Measurements from ENCODE around the gene CERK.

CERK gene

DNA sequence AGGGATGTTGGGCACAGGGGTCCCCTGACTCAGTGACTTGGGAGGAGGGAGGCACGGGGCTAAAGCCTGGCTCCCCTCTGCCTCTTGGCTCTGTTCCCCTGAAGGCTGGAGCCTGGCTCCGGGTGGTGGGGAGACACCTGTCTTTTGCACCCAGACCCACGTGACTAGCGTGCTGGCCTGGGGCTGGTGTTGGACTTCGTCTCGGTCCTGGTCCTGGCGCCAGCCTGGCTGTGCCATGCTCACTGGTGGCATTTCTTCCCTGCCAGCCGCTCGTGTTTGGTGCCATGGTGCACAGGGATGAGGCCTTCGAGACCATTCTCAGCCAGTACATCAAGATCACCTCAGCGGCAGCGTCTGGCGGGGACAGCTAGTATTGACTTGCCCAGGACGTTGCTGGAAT lies 61.2 kb downstream of the CERK start:
- no peak for FAIRE-seq

DNA sequence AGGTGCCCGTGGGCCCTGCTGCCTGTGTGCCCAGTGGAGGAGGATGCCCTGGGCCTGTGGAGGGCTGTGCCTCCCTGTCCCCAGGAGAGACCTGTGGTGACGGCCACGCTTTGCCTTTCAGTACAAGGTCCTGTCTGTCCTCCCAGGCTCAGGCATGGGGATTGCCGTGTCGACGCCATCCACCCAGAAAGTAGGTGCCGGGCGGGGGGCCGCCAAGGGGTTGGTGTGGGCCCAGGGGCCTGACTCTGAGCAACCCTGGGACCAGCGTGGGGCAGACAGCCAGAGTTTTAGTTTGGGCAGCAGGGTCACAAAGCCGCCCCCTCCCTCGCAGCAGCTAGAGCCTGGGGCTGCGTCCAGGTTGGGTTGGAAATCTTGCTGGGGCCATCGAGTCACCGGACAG lies 61.6 kb downstream of the CERK start:
- no peak for FAIRE-seq

DNA sequence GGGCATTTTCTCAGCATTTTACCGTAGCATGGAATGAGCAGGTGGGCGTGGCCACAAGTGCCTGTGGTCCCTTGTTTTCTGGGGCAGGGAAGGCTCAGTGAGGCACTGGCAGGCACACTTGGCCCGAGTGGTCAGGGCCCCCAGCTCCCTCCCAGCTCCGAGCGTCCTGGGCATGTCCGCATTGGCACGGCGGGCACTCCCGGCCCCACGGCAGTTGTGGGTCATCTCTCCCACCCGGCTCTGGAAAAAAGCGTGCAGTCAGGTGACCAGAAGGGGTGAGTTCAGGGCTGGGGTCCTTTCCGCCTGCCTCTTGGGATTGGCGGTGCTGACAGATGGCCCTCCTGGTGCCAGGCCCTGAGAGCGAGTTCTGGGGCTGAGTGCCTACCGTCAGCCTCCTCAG lies 62.1 kb downstream of the CERK start:
- no peak for FAIRE-seq

DNA sequence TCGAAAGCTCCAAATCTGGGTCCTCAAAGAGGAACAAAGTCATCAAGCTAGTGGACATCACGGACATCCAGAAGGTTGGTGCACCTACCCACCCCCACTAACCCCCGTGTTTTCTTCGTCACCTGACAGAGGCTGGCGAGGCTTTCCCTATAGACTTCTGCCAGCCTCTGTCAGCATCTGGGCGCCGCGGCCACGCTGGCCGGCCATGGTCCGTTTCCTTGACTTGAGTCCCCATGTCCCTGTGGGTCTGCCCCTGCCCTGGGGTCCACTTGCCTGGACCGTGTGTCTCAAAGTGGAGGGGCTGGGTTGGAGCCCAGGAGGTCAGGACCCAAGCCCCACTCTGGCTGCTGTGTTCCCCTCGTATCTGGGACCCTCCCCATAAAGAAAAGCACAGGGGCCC lies 62.6 kb downstream of the CERK start:
- no peak for FAIRE-seq

DNA sequence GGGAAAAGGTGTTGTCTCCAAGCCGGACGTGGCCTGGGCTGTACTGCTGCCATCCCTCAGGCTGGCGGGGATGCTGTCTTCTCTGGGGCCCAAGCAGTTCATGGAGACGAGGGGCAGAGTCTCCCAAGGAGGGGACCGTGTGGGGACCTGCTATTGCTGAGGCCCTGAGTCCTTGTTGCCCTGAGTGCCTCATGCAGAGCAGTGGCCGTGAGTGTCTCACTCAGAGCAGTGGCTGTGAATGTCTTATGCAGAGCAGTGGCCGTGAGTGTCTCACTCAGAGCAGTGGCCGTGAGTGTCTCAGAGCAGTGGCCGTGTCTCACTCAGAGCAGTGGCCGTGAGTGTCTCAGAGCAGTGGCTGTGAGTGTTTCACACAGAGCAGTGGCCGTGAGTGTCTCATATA lies 63.1 kb downstream of the CERK start:
- no peak for FAIRE-seq

DNA sequence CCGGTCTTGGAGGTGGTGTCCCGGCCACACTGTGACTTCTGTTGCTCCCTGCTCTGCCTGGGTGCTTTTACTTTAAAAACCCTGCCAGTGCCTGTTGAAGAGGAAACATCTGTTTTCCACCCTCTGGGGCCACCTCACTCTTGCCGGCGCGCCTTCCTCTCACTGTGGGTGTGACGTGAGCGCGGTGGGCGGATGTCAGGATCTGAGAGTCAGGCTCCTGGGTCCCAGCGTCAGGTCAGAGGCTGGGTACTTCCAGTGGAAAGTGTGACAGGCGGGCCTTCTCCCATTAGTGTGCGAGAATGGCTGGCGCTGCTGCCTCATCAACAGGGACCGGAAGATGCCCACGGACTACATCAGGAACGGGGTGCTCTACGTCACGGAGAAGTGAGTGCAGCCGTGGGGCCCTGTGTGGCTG lies 63.7 kb downstream of the CERK start:
- FAIRE-seq: no peak

DNA sequence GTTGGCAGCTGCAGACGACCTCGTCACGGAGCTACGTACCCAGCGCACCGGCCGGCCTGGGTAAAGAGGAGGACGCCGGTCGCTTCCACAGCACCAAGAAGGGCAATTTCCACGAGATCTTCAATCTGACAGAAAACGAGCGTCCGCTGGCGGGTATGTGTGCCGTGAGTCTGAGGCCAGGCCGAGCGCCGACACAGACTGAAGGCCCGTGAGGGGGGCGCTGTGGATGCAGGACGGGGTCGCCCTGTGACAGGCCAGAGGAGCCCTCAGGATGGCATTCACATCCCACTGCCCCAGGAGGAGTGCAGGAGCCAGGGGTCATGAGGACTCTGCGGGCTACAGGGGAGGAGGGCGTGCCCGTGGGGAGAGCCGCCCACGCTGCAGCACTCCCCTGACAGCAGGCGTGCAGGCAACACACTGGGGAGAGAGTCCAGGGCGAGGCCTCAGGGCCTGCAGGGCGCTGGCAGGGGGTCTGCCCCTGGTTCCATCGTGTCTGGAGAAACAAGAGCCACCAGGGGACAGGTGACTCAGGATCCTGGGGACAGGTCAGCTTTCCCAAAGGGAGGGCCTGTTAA lies 64.3 kb downstream of the CERK start:
- FAIRE-seq: no peak

DNA sequence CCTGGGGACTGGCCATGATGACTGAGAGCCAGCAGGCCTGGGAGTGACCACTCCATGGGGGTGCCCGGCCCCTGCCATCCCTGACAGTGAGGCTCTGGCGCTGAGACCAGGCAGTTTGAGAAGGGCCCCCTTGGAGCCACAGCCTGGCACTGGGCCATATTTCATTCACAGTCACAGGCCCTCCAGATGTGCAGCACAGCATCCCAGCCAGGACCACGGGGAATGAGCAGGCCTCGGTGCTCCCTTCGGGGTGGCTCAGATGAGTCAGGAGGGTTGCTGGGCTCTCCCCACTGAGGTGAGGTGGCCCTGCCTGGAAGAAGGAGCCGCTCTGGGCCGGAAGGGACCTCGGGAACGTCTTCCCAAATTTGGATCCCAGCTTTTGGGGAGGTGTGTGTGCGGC lies 64.8 kb downstream of the CERK start:
- no peak for FAIRE-seq

DNA sequence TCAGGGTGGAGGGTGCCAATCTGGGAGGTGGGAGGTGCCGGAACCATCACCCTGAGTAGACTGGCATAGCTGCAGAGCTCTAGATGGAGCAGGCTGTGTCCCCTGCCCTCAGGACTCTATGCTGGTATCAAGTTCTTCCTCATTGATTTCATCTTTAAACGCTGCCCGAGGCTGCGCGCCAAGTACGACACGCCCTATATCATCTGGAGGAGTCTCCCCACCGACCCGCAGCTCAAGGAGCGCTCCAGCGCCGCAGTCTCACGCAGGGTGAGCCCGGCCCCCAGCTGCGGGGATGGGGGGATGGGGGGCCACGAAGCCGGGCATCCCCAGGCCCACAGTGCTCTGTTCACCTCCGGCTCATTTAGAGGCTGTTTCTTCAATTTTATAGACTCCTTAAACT lies 65.3 kb downstream of the CERK start:
- no peak for FAIRE-seq

DNA sequence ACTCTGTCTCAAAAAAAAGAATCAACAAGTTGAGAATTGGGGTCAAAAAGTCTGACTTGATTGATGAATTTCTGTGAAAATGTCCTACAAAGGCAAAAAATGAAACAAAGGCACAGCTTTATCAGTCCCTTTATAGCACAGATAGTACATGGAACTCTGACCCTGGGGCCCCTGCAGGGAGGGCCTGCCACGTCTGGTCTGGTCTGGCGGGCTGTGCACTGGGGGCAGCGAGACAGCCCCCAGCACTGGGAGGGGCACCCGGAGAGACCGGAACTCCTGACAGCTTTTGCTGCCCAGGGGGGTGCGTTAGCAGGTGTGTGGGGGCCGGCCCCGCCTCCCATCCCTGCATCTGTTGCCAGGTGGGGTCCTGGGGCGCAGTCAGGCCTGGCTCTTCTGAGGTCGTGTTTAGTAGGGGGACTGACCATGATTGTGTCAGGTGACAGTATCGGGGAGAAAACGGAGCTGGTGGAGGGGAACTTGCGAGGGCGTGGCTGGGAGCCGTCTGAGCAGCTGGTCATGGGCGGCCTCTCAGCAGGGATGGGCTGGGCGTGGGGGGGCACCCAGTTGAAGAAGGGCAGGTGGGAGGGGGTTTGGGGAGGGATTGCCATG lies 66.1 kb downstream of the CERK start:
- no peak for FAIRE-seq

DNA sequence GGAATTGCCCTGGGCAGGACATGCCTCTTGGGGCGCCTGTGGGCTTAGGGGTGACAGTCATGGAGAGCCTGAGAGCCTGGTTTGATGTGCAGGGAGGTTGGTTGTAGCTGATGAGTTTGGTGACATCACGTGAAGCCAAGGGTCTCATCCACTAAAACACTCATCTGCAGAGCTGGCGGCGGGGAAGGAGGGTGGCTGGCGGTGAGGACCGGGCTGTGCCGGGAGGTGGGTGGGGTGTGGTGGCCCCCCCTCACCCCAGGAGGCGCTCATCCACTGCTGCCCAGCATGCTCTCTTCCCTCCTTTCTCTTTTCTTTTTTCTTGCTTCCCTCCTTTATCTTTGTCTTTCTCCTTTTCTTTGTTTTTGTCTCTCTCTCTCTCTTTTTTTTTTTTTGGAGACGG lies 68.9 kb downstream of the CERK start:
- no peak for FAIRE-seq

DNA sequence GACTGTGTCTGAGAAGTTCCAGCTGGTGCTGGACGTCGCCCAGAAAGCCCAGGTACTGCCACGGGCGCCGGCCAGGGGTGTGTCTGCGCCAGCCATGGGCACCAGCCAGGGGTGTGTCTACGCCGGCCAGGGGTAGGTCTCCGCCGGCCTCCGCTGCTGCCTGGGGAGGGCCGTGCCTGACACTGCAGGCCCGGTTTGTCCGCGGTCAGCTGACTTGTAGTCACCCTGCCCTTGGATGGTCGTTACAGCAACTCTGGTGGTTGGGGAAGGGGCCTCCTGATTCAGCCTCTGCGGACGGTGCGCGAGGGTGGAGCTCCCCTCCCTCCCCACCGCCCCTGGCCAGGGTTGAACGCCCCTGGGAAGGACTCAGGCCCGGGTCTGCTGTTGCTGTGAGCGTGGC lies 69.9 kb downstream of the CERK start:
- no peak for FAIRE-seq

DNA sequence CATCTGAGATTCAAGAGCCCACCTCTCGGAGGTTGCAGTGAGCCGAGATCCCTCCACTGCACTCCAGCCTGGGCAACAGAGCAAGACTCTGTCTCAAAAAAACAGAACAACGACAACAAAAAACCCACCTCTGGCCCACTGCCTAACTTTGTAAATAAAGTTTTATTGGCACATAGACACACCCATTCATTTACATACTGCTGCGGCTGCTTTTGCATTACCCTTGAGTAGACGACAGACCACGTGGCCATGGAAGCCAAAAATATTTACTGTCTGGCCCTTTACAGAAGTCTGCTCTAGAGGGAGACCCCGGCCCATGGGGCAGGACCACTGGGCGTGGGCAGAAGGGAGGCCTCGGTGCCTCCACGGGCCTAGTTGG lies 70.8 kb downstream of the CERK start:
- no peak for FAIRE-seq

DNA sequence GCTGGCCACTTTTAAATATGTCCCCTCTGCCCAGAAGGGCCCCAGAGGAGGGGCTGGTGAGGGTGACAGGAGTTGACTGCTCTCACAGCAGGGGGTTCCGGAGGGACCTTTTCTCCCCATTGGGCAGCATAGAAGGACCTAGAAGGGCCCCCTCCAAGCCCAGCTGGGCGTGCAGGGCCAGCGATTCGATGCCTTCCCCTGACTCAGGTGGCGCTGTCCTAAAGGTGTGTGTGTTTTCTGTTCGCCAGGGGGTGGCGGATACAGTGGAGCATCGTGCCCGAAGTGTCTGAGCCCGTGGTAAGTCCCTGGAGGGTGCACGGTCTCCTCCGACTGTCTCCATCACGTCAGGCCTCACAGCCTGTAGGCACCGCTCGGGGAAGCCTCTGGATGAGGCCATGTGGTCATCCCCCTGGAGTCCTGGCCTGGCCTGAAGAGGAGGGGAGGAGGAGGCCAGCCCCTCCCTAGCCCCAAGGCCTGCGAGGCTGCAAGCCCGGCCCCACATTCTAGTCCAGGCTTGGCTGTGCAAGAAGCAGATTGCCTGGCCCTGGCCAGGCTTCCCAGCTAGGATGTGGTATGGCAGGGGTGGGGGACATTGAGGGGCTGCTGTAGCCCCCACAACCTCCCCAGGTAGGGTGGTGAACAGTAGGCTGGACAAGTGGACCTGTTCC lies 71.3 kb downstream of the CERK start:
- no peak for FAIRE-seq

DNA sequence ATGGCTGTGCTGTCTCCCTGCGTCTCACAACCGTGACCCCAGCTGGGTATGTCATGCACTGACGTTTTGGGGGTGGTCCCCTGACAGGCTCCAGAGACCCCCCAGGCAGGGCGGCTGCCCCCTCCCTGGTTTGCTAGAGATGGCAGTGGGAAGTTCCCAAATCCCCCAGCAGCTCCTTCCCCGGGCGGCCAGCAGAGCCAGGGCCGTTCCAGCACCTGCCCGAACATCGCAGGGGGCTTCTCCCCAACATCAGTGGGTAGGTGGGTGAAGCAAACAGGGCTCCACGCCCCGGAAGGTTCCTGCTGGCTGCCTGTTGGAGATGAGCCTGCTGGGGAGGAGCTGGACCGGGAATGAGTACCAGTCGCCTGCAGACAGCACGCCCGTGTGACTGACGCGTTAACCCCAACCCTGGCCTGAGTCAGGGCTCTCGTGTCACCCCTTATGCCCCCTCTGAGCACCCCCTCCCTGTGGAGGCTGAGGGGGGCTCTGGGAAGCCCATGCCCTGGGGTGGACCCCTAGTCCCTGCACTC lies 72.2 kb downstream of the CERK start:
- FAIRE-seq: no peak

DNA sequence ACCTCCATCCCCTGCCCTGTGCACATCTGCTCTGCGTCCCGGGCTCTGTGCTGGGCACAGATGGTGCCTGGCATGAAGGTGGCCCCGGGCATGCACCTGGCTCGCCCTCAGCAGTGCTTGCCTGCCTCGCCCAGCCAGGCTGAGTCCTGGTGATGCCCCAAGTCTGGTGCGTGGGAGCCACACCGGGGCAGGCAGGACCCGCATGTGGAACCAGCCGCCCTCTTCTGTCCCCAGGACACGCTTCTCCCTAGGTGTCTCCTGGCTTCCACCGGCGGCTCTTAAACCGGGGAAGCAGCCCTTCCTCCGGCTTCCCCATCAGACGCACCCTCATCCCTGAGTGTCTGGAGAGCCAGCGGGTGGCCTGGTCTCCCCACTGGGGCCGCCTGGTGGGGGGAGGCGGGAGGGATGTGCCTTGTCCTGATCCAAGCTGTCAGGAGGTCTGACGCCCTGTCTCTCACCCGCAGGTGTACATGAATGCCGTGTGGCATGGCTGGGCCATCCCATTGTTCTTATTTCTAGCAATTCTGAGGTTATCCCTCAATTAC lies 72.8 kb downstream of the CERK start:
- FAIRE-seq: no peak

DNA sequence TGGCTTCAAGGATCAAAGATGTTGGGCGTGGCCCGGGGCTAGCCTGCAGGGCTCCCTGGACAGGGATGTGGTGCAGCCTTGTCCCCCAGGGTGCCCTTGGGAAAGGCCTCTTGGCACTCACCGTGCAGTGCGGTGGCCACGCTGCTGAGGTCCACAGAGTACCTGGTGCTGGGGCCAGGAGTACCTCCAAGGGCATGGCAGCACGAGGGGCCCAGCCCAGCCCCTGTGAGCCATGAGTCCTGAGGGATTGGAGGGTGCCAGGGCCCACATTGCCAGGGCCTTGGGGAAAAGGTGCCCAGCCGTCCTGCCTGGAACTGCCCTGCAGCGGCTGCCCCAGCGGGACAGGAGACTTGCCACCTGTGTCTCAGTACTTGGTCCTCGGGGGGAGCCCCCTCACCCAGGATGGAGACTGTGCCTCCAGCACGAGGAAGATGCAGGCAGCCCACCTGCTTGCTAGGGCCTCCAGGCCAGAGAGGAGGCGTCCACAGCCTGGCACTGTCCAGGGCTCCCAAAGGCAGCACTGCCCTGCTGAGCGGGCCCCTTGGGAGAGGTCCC lies 73.7 kb downstream of the CERK start:
- no peak for FAIRE-seq

DNA sequence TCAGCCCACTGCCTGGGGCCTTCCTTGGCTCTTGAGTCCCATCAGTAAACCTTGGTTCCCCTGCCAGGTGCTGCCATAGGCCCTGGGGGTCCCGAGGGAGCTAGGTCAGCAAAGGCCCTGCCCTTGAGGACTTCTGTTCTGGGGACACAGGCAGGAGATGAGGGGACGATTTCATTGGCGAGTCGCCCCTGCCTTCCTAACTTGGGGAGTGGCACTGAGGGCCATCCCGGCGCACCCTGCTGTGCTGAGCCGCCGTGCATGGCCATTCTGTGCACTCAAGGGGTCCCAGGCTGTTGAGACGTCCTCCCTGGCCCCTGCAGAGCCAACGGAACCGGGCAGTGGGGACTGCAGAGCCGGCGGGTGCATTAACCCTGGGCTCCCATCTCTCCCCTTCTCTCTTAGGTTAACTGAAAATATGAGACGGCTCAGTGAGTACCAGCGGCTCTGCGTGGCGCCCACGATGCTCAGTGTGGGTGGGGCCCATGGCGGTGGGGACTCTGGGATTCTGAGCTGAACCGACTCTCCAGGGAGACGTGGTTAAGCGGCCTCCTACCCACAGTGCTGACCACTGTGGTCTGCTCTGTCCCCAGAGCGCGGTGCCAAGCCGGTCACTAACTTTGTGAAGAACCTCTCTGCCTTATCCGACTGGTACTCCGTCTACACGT lies 74.5 kb downstream of the CERK start:
- no peak for FAIRE-seq

DNA sequence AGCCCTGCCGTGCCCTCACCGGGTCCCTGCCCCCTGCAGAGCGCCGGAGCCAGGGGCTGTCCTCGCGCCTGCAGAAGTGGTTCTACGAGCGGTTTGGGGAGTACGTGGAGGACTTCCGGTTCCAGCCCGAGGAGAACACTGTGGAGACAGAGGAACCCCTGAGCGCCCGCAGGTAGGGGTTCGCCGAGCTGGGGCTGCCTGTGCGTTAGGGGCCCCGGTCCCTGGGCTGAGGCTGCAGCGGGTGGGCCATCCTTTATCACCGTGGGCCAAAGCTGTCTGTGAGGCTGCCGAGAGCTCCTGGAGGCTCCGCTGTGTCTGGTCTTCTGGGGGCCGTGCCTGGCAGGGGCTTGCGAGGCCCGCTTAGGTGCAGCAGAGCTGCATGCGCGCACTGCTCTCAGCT lies 75.1 kb downstream of the CERK start:
- FAIRE-seq: no peak

DNA sequence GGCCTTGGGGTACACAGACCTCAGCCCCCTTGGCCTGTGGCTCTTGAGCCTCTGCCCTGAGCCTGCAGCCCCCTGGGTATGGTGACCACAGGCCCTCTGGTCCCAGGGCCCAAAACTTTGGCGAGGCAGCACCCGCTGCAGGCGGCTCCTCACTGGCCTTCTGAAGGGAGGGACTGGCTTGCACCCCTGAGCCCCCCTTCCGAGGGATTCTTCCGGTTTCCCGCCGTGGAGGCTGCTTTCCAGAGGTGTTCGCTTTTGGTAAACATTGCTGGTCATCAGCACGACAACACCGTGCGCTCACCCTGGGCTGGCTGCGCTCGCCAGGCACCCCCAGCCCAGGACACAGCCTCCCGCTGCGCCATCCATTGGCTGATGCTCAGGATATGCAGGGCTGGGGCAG lies 75.8 kb downstream of the CERK start:
- no peak for FAIRE-seq

DNA sequence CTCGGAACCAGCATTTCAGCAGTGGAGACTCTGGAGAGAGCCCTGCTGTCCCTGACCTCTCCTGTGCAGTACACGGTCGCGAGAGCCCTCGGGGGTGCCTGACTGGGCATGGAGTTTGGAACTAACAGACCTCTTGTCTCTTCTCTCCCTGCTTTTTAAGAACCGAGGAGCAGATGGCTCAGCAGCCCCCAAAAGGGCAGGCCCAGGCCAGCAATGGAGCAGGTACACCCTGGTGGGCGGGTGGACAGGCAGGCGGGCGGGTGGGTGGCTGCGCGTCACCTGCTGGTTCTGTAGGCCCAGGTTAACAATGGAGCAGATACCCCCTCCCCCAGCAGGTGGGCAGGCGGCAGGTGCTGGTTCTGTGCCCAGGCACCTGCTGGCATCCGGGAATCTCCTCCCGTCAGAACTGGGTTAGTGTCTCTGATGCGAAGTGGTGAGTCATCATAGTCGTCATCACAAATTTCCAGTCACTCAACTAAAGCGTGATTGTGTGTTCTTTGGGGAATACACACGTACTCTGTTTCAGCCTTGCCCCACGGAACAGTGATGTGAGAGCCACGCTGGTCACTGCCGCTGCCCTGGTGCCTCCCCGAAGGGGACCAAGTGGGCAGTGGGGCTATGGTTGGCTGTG lies 76.7 kb downstream of the CERK start:
- no peak for FAIRE-seq

DNA sequence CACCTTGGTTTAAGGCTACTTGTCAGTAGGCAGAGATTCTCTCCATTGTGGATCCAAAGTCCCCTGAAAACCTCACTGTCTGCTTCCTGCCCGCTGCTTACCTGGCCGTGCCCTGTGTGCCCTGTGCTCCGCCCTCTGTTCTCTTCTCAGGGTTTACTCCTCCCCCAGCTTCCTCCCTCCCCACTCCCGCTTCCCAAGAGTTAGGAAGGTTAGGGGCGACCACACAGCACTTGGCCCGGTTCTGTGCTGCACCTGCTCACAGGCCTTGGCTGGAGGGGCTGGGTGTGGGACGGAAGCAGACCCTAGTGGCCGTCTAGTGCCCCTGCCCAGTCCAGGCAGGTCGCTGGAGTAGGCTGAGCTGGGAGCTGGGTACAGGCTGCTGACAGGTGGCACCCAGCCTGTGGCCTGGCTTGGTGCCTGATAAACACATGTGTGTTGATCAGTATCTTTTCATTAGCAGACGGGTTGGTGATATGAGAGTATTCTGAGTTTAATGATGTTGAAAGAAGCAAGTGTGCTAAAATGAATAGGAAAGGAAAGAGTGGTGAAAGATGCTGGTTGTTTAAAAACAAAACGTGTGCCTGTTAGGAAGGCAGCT lies 77.3 kb downstream of the CERK start:
- FAIRE-seq: peak; percentile 78

DNA sequence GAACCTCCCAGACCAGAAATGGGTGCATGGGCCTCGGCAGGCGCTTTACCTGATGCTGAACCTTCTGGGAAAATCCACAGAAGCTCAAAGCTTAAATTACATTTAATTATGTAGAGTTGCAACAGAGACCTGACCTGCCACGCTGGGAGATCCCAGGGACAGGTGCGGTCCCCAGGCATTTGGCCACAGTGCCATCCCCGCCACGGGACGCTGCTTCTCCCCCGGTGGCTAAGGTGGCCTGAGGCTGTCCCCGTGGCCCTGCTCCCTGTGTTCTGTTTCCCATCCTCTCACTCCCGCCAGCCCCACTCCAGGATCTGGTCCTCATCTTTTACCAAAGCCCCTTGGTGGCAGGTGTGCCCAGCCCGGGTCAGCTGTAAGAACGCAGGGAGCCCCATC lies 78.3 kb downstream of the CERK start:
- no peak for FAIRE-seq

Measured in islet of Langerhans (tissue), 1 donor.